ENCODE results near the gene CYP39A1.

The CYP39A1 gene

GRCh38 chr6:46688117-46688965 is 35.7 kb upstream of the CYP39A1 start:
- no peak overlapping the region for H3K9ac ChIP-seq (ENCODE audit: low read depth, low read length, poor library complexity, severe bottlenecking)
- H3K9me2 ChIP-seq (replicated peaks; ENCODE audit: low read depth, low read length): no peaks in the 10 kb centered on the region
- no peak overlapping the region for H3K4me2 ChIP-seq (ENCODE audit: low read depth, low read length, poor library complexity, severe bottlenecking)
- no peak for TF ChIP-seq CTCF (conservative IDR thresholded peaks at IDR 0.05; ENCODE audit: low read length)
- no peak for TF ChIP-seq EZH2phosphoT487 (IDR thresholded peaks at IDR 0.05; ENCODE audit: borderline replicate concordance)
- no peaks in the 10 kb centered on the region for H3K4me1 ChIP-seq (ENCODE audit: insufficient read depth, low read length, poor library complexity, severe bottlenecking)
- no peaks in the 10 kb centered on the region for H3K27me3 ChIP-seq (ENCODE audit: insufficient read depth, low read length, poor library complexity, severe bottlenecking)
- H3K9me3 ChIP-seq (ENCODE audit: insufficient read depth, low read depth, low read length): no peaks in the 10 kb centered on the region
- no peaks in the 10 kb centered on the region for H3K36me3 ChIP-seq (ENCODE audit: insufficient read depth, low read length)
- no peak overlapping the region for H3K4me3 ChIP-seq (ENCODE audit: low read length, poor library complexity, severe bottlenecking)
- H2AFZ ChIP-seq (ENCODE audit: low read length): no peak overlapping the region
- no peaks in the 10 kb centered on the region for H4K20me1 ChIP-seq (ENCODE audit: insufficient read depth, low read length, poor library complexity, severe bottlenecking)
- H3F3A ChIP-seq (ENCODE audit: low read depth): no peaks in the 10 kb centered on the region
- H3K79me2 ChIP-seq (ENCODE audit: insufficient read depth, low read length): no peaks in the 10 kb centered on the region

GRCh38 chr6:46687619-46688097 is 35.0 kb upstream of the CYP39A1 start, which contains the start of gene TDRD6:
TSS of gene TDRD6 (plus strand) at chr6:46687885. CDS start at chr6:46688129, 244 bp downstream.
- no peaks in the 10 kb centered on the region for H4K20me1 ChIP-seq (ENCODE audit: insufficient read depth, low read length, poor library complexity, severe bottlenecking)
- no peaks in the 10 kb centered on the region for H3F3A ChIP-seq (ENCODE audit: low read depth)
- no peak within 1 kb of the TSS for H3K4me3 ChIP-seq (ENCODE audit: low read length, poor library complexity, severe bottlenecking)
- H3K79me2 ChIP-seq (ENCODE audit: insufficient read depth, low read length): no peaks in the 10 kb centered on the region
- TF ChIP-seq CTCF (conservative IDR thresholded peaks at IDR 0.05; ENCODE audit: low read length) (no peak), EZH2phosphoT487 (IDR thresholded peaks at IDR 0.05; ENCODE audit: borderline replicate concordance) (no peak)
- no peak within 1 kb of the TSS for H3K4me2 ChIP-seq (ENCODE audit: low read depth, low read length, poor library complexity, severe bottlenecking)
- H3K27me3 ChIP-seq (ENCODE audit: insufficient read depth, low read length, poor library complexity, severe bottlenecking): no peaks in the 10 kb centered on the region
- no peaks in the 10 kb centered on the region for H3K9me2 ChIP-seq (replicated peaks; ENCODE audit: low read depth, low read length)
- no peak within 1 kb of the TSS for H2AFZ ChIP-seq (ENCODE audit: low read length)
- no peak within 1 kb of the TSS for H3K9ac ChIP-seq (ENCODE audit: low read depth, low read length, poor library complexity, severe bottlenecking)
- H3K36me3 ChIP-seq (ENCODE audit: insufficient read depth, low read length): no peaks in the 10 kb centered on the region
- H3K9me3 ChIP-seq (ENCODE audit: insufficient read depth, low read depth, low read length): no peaks in the 10 kb centered on the region
- H3K4me1 ChIP-seq (ENCODE audit: insufficient read depth, low read length, poor library complexity, severe bottlenecking): no peaks in the 10 kb centered on the region

- Histone ChIP-seq H3F3A (ENCODE audit: low read depth) (no peaks in the 10 kb centered on the region), H2AFZ (ENCODE audit: low read length) (no peak overlapping the region), H3K9me2 (replicated peaks; ENCODE audit: low read depth, low read length) (no peaks in the 10 kb centered on the region), H3K9me3 (ENCODE audit: insufficient read depth, low read depth, low read length) (no peaks in the 10 kb centered on the region), H4K20me1 (ENCODE audit: insufficient read depth, low read length, poor library complexity, severe bottlenecking) (no peaks in the 10 kb centered on the region), H3K9ac (ENCODE audit: low read depth, low read length, poor library complexity, severe bottlenecking) (no peak overlapping the region), H3K4me3 (ENCODE audit: low read length, poor library complexity, severe bottlenecking) (no peak overlapping the region), H3K36me3 (ENCODE audit: insufficient read depth, low read length) (no peaks in the 10 kb centered on the region), H3K79me2 (ENCODE audit: insufficient read depth, low read length) (no peaks in the 10 kb centered on the region), H3K4me1 (ENCODE audit: insufficient read depth, low read length, poor library complexity, severe bottlenecking) (no peaks in the 10 kb centered on the region), H3K27me3 (ENCODE audit: insufficient read depth, low read length, poor library complexity, severe bottlenecking) (no peaks in the 10 kb centered on the region), H3K4me2 (ENCODE audit: low read depth, low read length, poor library complexity, severe bottlenecking) (no peak overlapping the region)
- TF ChIP-seq EZH2phosphoT487 (IDR thresholded peaks at IDR 0.05; ENCODE audit: borderline replicate concordance): no peak
- no peak for TF ChIP-seq CTCF (conservative IDR thresholded peaks at IDR 0.05; ENCODE audit: low read length)
These were observed 32.2 kb upstream of the CYP39A1 start for GRCh38 chr6:46684771-46685170.
